GM23338 (cell line): ENCODE results near the gene UGT2A3.

Experiments
- CTCF ChIP-seq, 2 experiments: fragments of 200-600 bp in 1 of 2; sonication (generic) in 1 of 2; conservative IDR thresholded peaks; 2 replicates each; pipeline versions ENCODE4 v1.5.1 to v1.6.1; 2016 to 2017; ENCODE audit warnings: antibody characterized with exemption in 2 of 2, low read depth in 2 of 2, mild to moderate bottlenecking in 2 of 2, moderate library complexity in 1 of 2
- EZH2 ChIP-seq: fragments of 200-600 bp; sonication (generic); IDR thresholded peaks from one replicate; pipeline ENCODE4 v1.8.0; 2017; ENCODE audit warnings: antibody characterized with exemption, mild to moderate bottlenecking, low read depth; ENCODE audit not compliant: unreplicated experiment
- POLR2AphosphoS5 ChIP-seq: IDR thresholded peaks from 2 replicates; pipeline ENCODE4 v1.6.1; 2016; ENCODE audit warnings: antibody characterized with exemption, low read depth
- REST ChIP-seq: IDR thresholded peaks from one replicate; pipeline ENCODE4 v1.6.1; 2018; ENCODE audit warnings: antibody characterized with exemption; ENCODE audit not compliant: unreplicated experiment

GRCh38 chr4:68883870-68884269 is 67.7 kb downstream of the UGT2A3 start:
- TF ChIP-seq POLR2AphosphoS5 (no peak), CTCF (conservative IDR thresholded peaks at IDR 0.05; ENCODE audit: low read depth in 2 of 2) (no peak), EZH2 (no peak), REST (no peak)
